ENCODE data around the gene CCDC122. TPM values are rescaled to one million over a fixed set of nuclear protein-coding genes. Genes with fewer than 3 reads are reported as not detected.

The CCDC122 gene
- total and polyA plus RNA-seq, 5 donors = 4.6 to 15.6 (median 7.1) TPM

- intact Hi-C loops (cut with DNase I) = loop anchor here in 2 of 4 donors (10.0 kb wide), 1 partner anchor 482 kb away; no protein-coding TSS in a partner anchor
- H3K9me3 ChIP-seq (ENCODE audit: control insufficient read depth, low read length) = no peaks in the 10 kb centered on the region
- ATAC-seq = no peak
- peak in 1 of 3 donors; percentile 32 for DNase-seq
- H3K27ac ChIP-seq (ENCODE audit: low read length) = peak overlapping the region; percentile 56
- no peaks in the 10 kb centered on the region for H3K4me1 ChIP-seq (ENCODE audit: control insufficient read depth, insufficient read depth, low read length)
- no peaks in the 10 kb centered on the region for H3K27me3 ChIP-seq (ENCODE audit: control insufficient read depth, insufficient read depth)
- H3K4me3 ChIP-seq (ENCODE audit: low read length) = peak overlapping the region; percentile 52
- 0% methylated on average over 28 of the region's 28 CpGs for WGBS
Measured at GRCh38 chr13:43786472-43786765, 93.1 kb downstream of the CCDC122 start.

Other genes with a start within 250 kb of the CCDC122 start
- 1 to 10 TPM; 2.1 to 2.6 (median 2.3) TPM for gene ENOX1, start 92.8 kb downstream of the CCDC122 start, total RNA-seq
- gene ENOX1, start 92.8 kb downstream of the CCDC122 start, polyA plus RNA-seq = 2.1 TPM
- gene LACC1, start 164 bp upstream of the CCDC122 start, total RNA-seq = 10 to 100 TPM in 2 of 4 donors, 1 to 10 TPM in 2; 6.6 to 13.4 (median 9.1) TPM
- 6.0 TPM for gene LACC1, start 164 bp upstream of the CCDC122 start, polyA plus RNA-seq